ENCODE measurements around the gene CES3.
"Not testable (repeated sequence)": the region's sequence is repeated elsewhere in the genome, so short reads cannot be mapped to it uniquely, and the experiment has no call there.

Gene CES3

GRCh38 chr16:66927918-66928649, 33.0 kb upstream of the CES3 start:
- DNase-seq, result no peak

GRCh38 chr16:66928702-66929388, 32.2 kb upstream of the CES3 start:
- no peak for DNase-seq

GRCh38 chr16:66930189-66930588, 30.9 kb upstream of the CES3 start:
- no peak for DNase-seq

- no peak for DNase-seq
These were observed 29.4 kb upstream of the CES3 start for GRCh38 chr16:66931665-66932064.

- DNase-seq, result no peak
These were observed 29.0 kb upstream of the CES3 start for GRCh38 chr16:66932076-66932475.

GRCh38 chr16:66933776-66934137, 27.3 kb upstream of the CES3 start:
- DNase-seq, result no peak

GRCh38 chr16:66934138-66934838, 26.8 kb upstream of the CES3 start, which contains the start of gene CIAO2B:
TSS of gene CIAO2B (minus strand) at chr16:66934402. CDS start at chr16:66934364, 38 bp downstream.
- DNase-seq, result peak; percentile 35

GRCh38 chr16:66934839-66935313, 26.2 kb upstream of the CES3 start:
- not testable (repeated sequence) for DNase-seq

- no peak for DNase-seq
These were observed 25.6 kb upstream of the CES3 start, which contains the start of gene CES2 for GRCh38 chr16:66935314-66936011. TSS of gene CES2 (plus strand) at chr16:66935516. CDS start at chr16:66935636, 120 bp downstream.

GRCh38 chr16:66936462-66936861, 24.6 kb upstream of the CES3 start:
- no peak for DNase-seq

- DNase-seq, result no peak
These were observed 24.0 kb upstream of the CES3 start for GRCh38 chr16:66936889-66937554.

- DNase-seq, result no peak
These were observed 23.2 kb upstream of the CES3 start for GRCh38 chr16:66937725-66938337.

- DNase-seq, result no peak
These were observed 21.7 kb upstream of the CES3 start for GRCh38 chr16:66939366-66939765.

GRCh38 chr16:66940236-66940635, 20.8 kb upstream of the CES3 start:
- DNase-seq, result no peak

GRCh38 chr16:66942981-66943380, 18.1 kb upstream of the CES3 start:
- no peak for DNase-seq

GRCh38 chr16:66943426-66944053, 17.5 kb upstream of the CES3 start:
- no peak for DNase-seq

- DNase-seq, result no peak
These were observed 17.0 kb upstream of the CES3 start for GRCh38 chr16:66944054-66944441.

- DNase-seq, result not testable (repeated sequence)
These were observed 16.1 kb upstream of the CES3 start for GRCh38 chr16:66944971-66945370.

- no peak for DNase-seq
These were observed 15.1 kb upstream of the CES3 start for GRCh38 chr16:66945939-66946338.

GRCh38 chr16:66946541-66946940, 14.5 kb upstream of the CES3 start:
- DNase-seq, result no peak

- no peak for DNase-seq
These were observed 14.1 kb upstream of the CES3 start for GRCh38 chr16:66946974-66947301.
